Osteocyte (in vitro differentiated cells): ENCODE measurements around the gene NFASC. TPM values are rescaled to one million over a fixed set of nuclear protein-coding genes. Genes with fewer than 3 reads are reported as not detected.

Experiments
- DNase-seq: peaks from one replicate; pipeline ENCODE4 v3.0.0; 2021; ENCODE audit warnings: mixed read lengths; ENCODE audit not compliant: unreplicated experiment; ENCODE audit errors: extremely low spot score
- H3K27ac Mint-ChIP-seq: one replicate; pipeline ENCODE4 v1.8.0; 2021; ENCODE audit warnings: mild to moderate bottlenecking, mixed read lengths; ENCODE audit not compliant: unreplicated experiment
- H3K27me3 Mint-ChIP-seq: one replicate; pipeline ENCODE4 v1.8.0; 2021; ENCODE audit warnings: mixed read lengths; ENCODE audit not compliant: unreplicated experiment
- H3K36me3 Mint-ChIP-seq: one replicate; pipeline ENCODE4 v1.8.0; 2021; ENCODE audit warnings: mixed read lengths; ENCODE audit not compliant: unreplicated experiment
- H3K4me1 Mint-ChIP-seq: one replicate; pipeline ENCODE4 v1.8.0; 2021; ENCODE audit warnings: mixed read lengths; ENCODE audit not compliant: unreplicated experiment
- H3K4me3 Mint-ChIP-seq: one replicate; pipeline ENCODE4 v1.8.0; 2021; ENCODE audit warnings: mild to moderate bottlenecking, moderate library complexity, mixed read lengths; ENCODE audit not compliant: unreplicated experiment
- H3K9me3 Mint-ChIP-seq: one replicate; pipeline ENCODE4 v1.8.0; 2021; ENCODE audit warnings: mixed read lengths; ENCODE audit not compliant: unreplicated experiment
- CTCF ChIP-seq: fragments of 200-600 bp; sonication (generic); IDR thresholded peaks from 2 replicates; pipeline ENCODE4 v1.5.0; 2021; ENCODE audit warnings: antibody characterized with exemption, mild to moderate bottlenecking, moderate library complexity
- total RNA-seq: library from RNA; stranded (reverse); gene quantifications from 2 replicates; pipeline ENCODE4 v1.2.1, GENCODE V29; 2021

Gene NFASC
- total RNA-seq, 1 donor from 2014 or later = not detected

- Mint-ChIP-seq H3K4me3 (no peak overlapping the region), H3K36me3 (no peaks in the 10 kb centered on the region), H3K27ac (no peak overlapping the region), H3K4me1 (peaks cover 2% of the 10 kb centered on the region), H3K27me3 (peaks cover 37% of the 10 kb centered on the region), H3K9me3 (no peaks in the 10 kb centered on the region)
- no peak for TF ChIP-seq CTCF
- DNase-seq = no peak
Measured at GRCh38 chr1:205018381-205018780, 147.7 kb downstream of the NFASC start.

GRCh38 chr1:205020466-205020865 is 149.8 kb downstream of the NFASC start:
- H3K27ac Mint-ChIP-seq = no peak overlapping the region
- no peaks in the 10 kb centered on the region for H3K9me3 Mint-ChIP-seq
- TF ChIP-seq CTCF = no peak
- DNase-seq = no peak
- peaks cover 30% of the 10 kb centered on the region for H3K27me3 Mint-ChIP-seq
- H3K36me3 Mint-ChIP-seq = no peaks in the 10 kb centered on the region
- no peak overlapping the region for H3K4me3 Mint-ChIP-seq
- no peaks in the 10 kb centered on the region for H3K4me1 Mint-ChIP-seq

GRCh38 chr1:205024679-205025078 is 154.0 kb downstream of the NFASC start:
- Mint-ChIP-seq H3K27ac (no peak overlapping the region), H3K4me1 (no peaks in the 10 kb centered on the region), H3K36me3 (no peaks in the 10 kb centered on the region), H3K9me3 (no peaks in the 10 kb centered on the region), H3K27me3 (peaks cover 32% of the 10 kb centered on the region), H3K4me3 (no peak overlapping the region)
- no peak for TF ChIP-seq CTCF
- no peak for DNase-seq

- Mint-ChIP-seq H3K36me3 (no peaks in the 10 kb centered on the region), H3K27me3 (peaks cover 37% of the 10 kb centered on the region), H3K4me3 (no peak overlapping the region), H3K9me3 (no peaks in the 10 kb centered on the region), H3K4me1 (no peaks in the 10 kb centered on the region), H3K27ac (no peak overlapping the region)
- TF ChIP-seq CTCF = no peak
- no peak for DNase-seq
Measured at GRCh38 chr1:205025239-205025638, 154.6 kb downstream of the NFASC start.

GRCh38 chr1:205026181-205026580 is 155.5 kb downstream of the NFASC start:
- Mint-ChIP-seq H3K27ac (no peak overlapping the region), H3K4me1 (no peaks in the 10 kb centered on the region), H3K9me3 (no peaks in the 10 kb centered on the region), H3K4me3 (no peak overlapping the region), H3K36me3 (no peaks in the 10 kb centered on the region), H3K27me3 (peaks cover 39% of the 10 kb centered on the region)
- DNase-seq = no peak
- TF ChIP-seq CTCF = no peak
